HepG2 (cell line): Measurements from ENCODE around the gene RNH1. TPM values are rescaled to one million over a fixed set of nuclear protein-coding genes. Genes with fewer than 3 reads are reported as not detected.

Source experiments
- ATAC-seq: fragments of 200-7000 bp; cut with Tn5 transposase; 3 replicates; pipeline ENCODE4 v1.9.1; 2020; ENCODE audit warnings: mild to moderate bottlenecking, moderate library complexity
- BruUV-seq: library from RNA; stranded (reverse); fragments of 400-500 nt; replicated peaks from 2 replicates; lab custom pipeline; 2021; lab: Mats Ljungman, UMichigan
- CTCF ChIA-PET: fragments of 300-600 bp; formaldehyde crosslinking; extraction: SDS; loops from one replicate; lab custom pipeline; 2021; ENCODE audit warnings: low total read pairs, inconsistent platforms, low intra/inter-chr PET ratio; lab: Yijun Ruan, JAX
- POLR2A ChIA-PET: fragments of 350-600 bp; sonication (Branson Sonifier 250); formaldehyde crosslinking; loops from one replicate; lab custom pipeline; 2020; ENCODE audit warnings: antibody characterized with exemption, inconsistent platforms; lab: Yijun Ruan, JAX
- DNase-seq: peaks from one replicate; pipeline ENCODE4 v3.0.0-alpha.2; 2015; ENCODE audit warnings: low spot score
- FAIRE-seq: peaks from 3 replicates; lab custom pipeline; 2011; peaks lifted over from hg19 to GRCh38; lab: Jason Lieb, UNC
- H2AFZ ChIP-seq: one replicate; pipeline ENCODE4 v1.6.1; 2011; ENCODE audit warnings: low read length, inconsistent platforms
- H3K27ac ChIP-seq: fragments of 300-600 bp; 3 replicates; pipeline ENCODE4 v1.8.0; 2011; ENCODE audit warnings: mixed run types, mild to moderate bottlenecking, mixed read lengths, low read length, inconsistent platforms; ENCODE audit not compliant: insufficient read depth; ENCODE audit errors: extremely low read length
- H3K27me3 ChIP-seq, 2 experiments: fragments of 200-600 bp in 1 of 2; 2 replicates in 1 of 2; 3 replicates in 1 of 2; pipeline versions ENCODE4 v1.6.0 to v1.8.0; 2011; ENCODE audit warnings: low read length in 2 of 2, mild to moderate bottlenecking in 2 of 2, moderate library complexity in 2 of 2, inconsistent platforms in 1 of 2; ENCODE audit not compliant: insufficient read depth in 2 of 2, control insufficient read depth in 1 of 2
- H3K36me3 ChIP-seq, 2 experiments: fragments of 200-600 bp in 1 of 2; replicated peaks in 1 of 2; 2 replicates in 1 of 2; 3 replicates in 1 of 2; pipeline versions ENCODE4 v1.5.1 to v1.8.0; 2011; ENCODE audit warnings: low read length in 2 of 2, inconsistent platforms in 1 of 2; ENCODE audit not compliant: insufficient read depth in 2 of 2, control insufficient read depth in 1 of 2
- H3K4me1 ChIP-seq: 2 replicates; pipeline ENCODE4 v1.5.1; 2012; ENCODE audit warnings: low read length, inconsistent platforms; ENCODE audit not compliant: insufficient read depth
- H3K4me2 ChIP-seq: 2 replicates; pipeline ENCODE4 v1.6.0; 2011; ENCODE audit warnings: low read depth, low read length, inconsistent platforms
- H3K4me3 ChIP-seq, 3 experiments: fragments of 200-600 bp in 1 of 3; sonication (generic), shearing (Covaris generic) in 1 of 3; replicated peaks in 1 of 3; 2 replicates each; pipeline ENCODE4 v1.5.1; 2011 to 2016; ENCODE audit warnings: low read length in 3 of 3, inconsistent platforms in 2 of 3, low read depth in 2 of 3, mild to moderate bottlenecking in 2 of 3, control low read depth in 1 of 3, mixed read lengths in 1 of 3; ENCODE audit not compliant: insufficient read depth in 1 of 3
- H3K79me2 ChIP-seq: one replicate; pipeline ENCODE4 v1.6.1; 2011; ENCODE audit warnings: low read length, inconsistent platforms; ENCODE audit not compliant: insufficient read depth
- H3K9ac ChIP-seq: 2 replicates; pipeline ENCODE4 v1.6.0; 2011; ENCODE audit warnings: mild to moderate bottlenecking, low read depth, low read length, inconsistent platforms; ENCODE audit not compliant: insufficient read depth
- H3K9me3 ChIP-seq: 2 replicates; pipeline ENCODE4 v1.5.1; 2012; ENCODE audit warnings: mild to moderate bottlenecking, low read length
- H4K20me1 ChIP-seq: 2 replicates; pipeline ENCODE4 v1.6.0; 2011; ENCODE audit warnings: inconsistent platforms, mild to moderate bottlenecking, low read length, moderate library complexity; ENCODE audit not compliant: insufficient read depth
- AGO2 ChIP-seq: fragments of 200-400 bp; formaldehyde crosslinking; optimal IDR thresholded peaks from 2 replicates; pipeline ENCODE3; 2017; ENCODE audit warnings: mild to moderate bottlenecking, low read depth, low read length, moderate library complexity
- ATF6 ChIP-seq: sonication (generic); formaldehyde crosslinking; conservative IDR thresholded peaks from 2 replicates; pipeline ENCODE4 v1.4.0; 2020; ENCODE audit warnings: missing genetic modification reagents
- E2F1 ChIP-seq: sonication (generic); formaldehyde crosslinking; IDR thresholded peaks from 2 replicates; pipeline ENCODE4 v1.5.0; 2020; ENCODE audit warnings: missing genetic modification reagents
- EHMT2 ChIP-seq: fragments of 200-600 bp; sonication (generic); IDR thresholded peaks from 2 replicates; pipeline ENCODE4 v1.7.0; 2017; ENCODE audit warnings: antibody characterized with exemption, low read depth, low read length, borderline replicate concordance
- ESRRA ChIP-seq: sonication (generic); formaldehyde crosslinking; IDR thresholded peaks from 2 replicates; pipeline ENCODE4 v1.5.1; 2020; ENCODE audit warnings: mild to moderate bottlenecking, low read depth, missing genetic modification reagents
- MEF2D ChIP-seq: sonication (generic); formaldehyde crosslinking; IDR thresholded peaks from 2 replicates; pipeline ENCODE4 v1.5.1; 2020; ENCODE audit warnings: mild to moderate bottlenecking, missing genetic modification reagents
- MXD4 ChIP-seq: IDR thresholded peaks from 2 replicates; pipeline ENCODE4 v1.6.1; 2016; ENCODE audit warnings: mild to moderate bottlenecking, missing biosample characterization, missing genetic modification reagents
- RBFOX2 ChIP-seq: fragments of 200-400 bp; formaldehyde crosslinking; IDR thresholded peaks from 2 replicates; pipeline ENCODE4 v1.6.1; 2017; ENCODE audit warnings: low read depth, mild to moderate bottlenecking, low read length
- ZBED4 ChIP-seq: sonication (generic); formaldehyde crosslinking; IDR thresholded peaks from 2 replicates; pipeline ENCODE4 v1.4.0; 2020; ENCODE audit warnings: missing genetic modification reagents, borderline replicate concordance
- ZNF207 ChIP-seq: fragments of 450-650 bp; IDR thresholded peaks from 2 replicates; pipeline ENCODE4 v1.6.1; 2016; ENCODE audit warnings: antibody characterized with exemption, borderline replicate concordance
- ZNF329 ChIP-seq: sonication (generic); formaldehyde crosslinking; IDR thresholded peaks from 2 replicates; pipeline ENCODE4 v1.9.0; 2021; ENCODE audit warnings: low read depth, mild to moderate bottlenecking, missing genetic modification reagents
- ZNF414 ChIP-seq: sonication (generic); formaldehyde crosslinking; IDR thresholded peaks from 2 replicates; pipeline ENCODE4 v1.5.0; 2020; ENCODE audit warnings: missing genetic modification reagents
- ZNF430 ChIP-seq: sonication (generic); formaldehyde crosslinking; IDR thresholded peaks from 2 replicates; pipeline ENCODE4 v1.9.0; 2021; ENCODE audit warnings: mild to moderate bottlenecking, missing genetic modification reagents
- ZNF441 ChIP-seq: sonication (generic); formaldehyde crosslinking; IDR thresholded peaks from 2 replicates; pipeline ENCODE4 v1.7.0; 2021; ENCODE audit warnings: missing genetic modification reagents, borderline replicate concordance
- ZNF781 ChIP-seq: sonication (generic); formaldehyde crosslinking; IDR thresholded peaks from 2 replicates; pipeline ENCODE4 v1.5.1; 2020; ENCODE audit warnings: borderline replicate concordance, mild to moderate bottlenecking, missing genetic modification reagents; ENCODE audit errors: not compliant biosample characterization
- WGBS: methylation state at CpG from one replicate; pipeline ENCODE4 v1.1.6; 2017; ENCODE audit warnings: low lambda C conversion rate; 5-methylcytosine and 5-hydroxymethylcytosine counted together
- in situ Hi-C: cut with HindIII; loops from 2 replicates; pipeline ENCODE4 v1.10.0; 2017; ENCODE audit warnings: low pct_unique_long_range_greater_than_20kb; ENCODE audit not compliant: extremely low pct_ligation_motif_present
- intact Hi-C: fragments of 100-400 bp; cut with micrococcal nuclease; formaldehyde crosslinking; loops from one replicate; pipeline ENCODE4 v1.10.0; 2022; ENCODE audit not compliant: unreplicated experiment
- polyA plus RNA-seq, 8 experiments: library from polyadenylated mRNA; depleted of rRNA in 3 of 8; stranded (reverse) in 7 of 8; unstranded in 1 of 8; fragments of >200 nt; fragmentation: Illumina TruSeq in 4 of 8; extraction: Trizol in 4 of 8; gene quantifications; 2 replicates each; pipeline versions ENCODE4 v1.2.1 to v1.2.3, GENCODE V29; 2011 to 2016; ENCODE audit warnings: low read depth in 4 of 8, missing spikeins in 1 of 8, mixed read lengths in 1 of 8; ENCODE audit not compliant: insufficient read depth in 1 of 8
- total RNA-seq, 5 experiments: library from RNA; depleted of rRNA; stranded (reverse); fragments of >200 nt; fragmentation: Illumina TruSeq; extraction: Trizol; gene quantifications; 2 replicates each; pipeline ENCODE4 v1.2.3, GENCODE V29; 2016; ENCODE audit warnings: low read depth in 1 of 5

Gene RNH1
- total and polyA plus RNA-seq, 2 of the 13 experiments (the other 11 are each of a cell fraction or from before 2014, with no cell fraction given) = 36.0 to 74.1 TPM

- peaks cover 10 to 19% of the 10 kb centered on the region in 2 experiments; a peak in 4 of 5 replicates for H3K36me3 ChIP-seq
- no peaks in the 10 kb centered on the region; the same call in 1 of the 2 replicates for H4K20me1 ChIP-seq
- no peak overlapping the region for H3K27ac ChIP-seq
- ATAC-seq (no peak), DNase-seq (no peak), FAIRE-seq (no peak)
- intact Hi-C loops = no loop called here
- H3K79me2 ChIP-seq = peaks cover 4% of the 10 kb centered on the region
- no peak overlapping the region for H3K4me3 ChIP-seq
- no peak overlapping the region for H2AFZ ChIP-seq
- peaks cover 20% of the 10 kb centered on the region for H3K4me1 ChIP-seq
- H3K27me3 ChIP-seq = no peaks in the 10 kb centered on the region
- ChIA-PET POLR2A (no interaction called here), CTCF (no interaction called here)
- no peak overlapping the region for H3K4me2 ChIP-seq
- no peaks in the 10 kb centered on the region for H3K9me3 ChIP-seq
- no TSS peak for BruUV-seq
- 97% methylated on average over 11 of the region's 23 CpGs for WGBS
- in situ Hi-C loops = no loop called here
- no peak overlapping the region for H3K9ac ChIP-seq
- TF ChIP-seq AGO2 (peak; percentile 7), ZNF441 (CRISPR knock-in tag) (no peak), EHMT2 (no peak), ZBED4 (CRISPR knock-in tag) (no peak), ZNF781 (CRISPR knock-in tag) (no peak), ESRRA (CRISPR knock-in tag) (no peak), RBFOX2 (peak; percentile 43; the same call in 1 of the 2 replicates), ZNF430 (no peak), MEF2D (no peak), ZNF207 (no peak), MXD4 (no peak), E2F1 (CRISPR knock-in tag) (no peak), ZNF414 (CRISPR knock-in tag) (no peak), ATF6 (CRISPR knock-in tag) (no peak), ZNF329 (CRISPR knock-in tag) (no peak)
These were observed 25.5 kb upstream of the RNH1 start for GRCh38 chr11:532527-532985.
